HepG2 (cell line): ENCODE data around the gene UNC119B. TPM values are rescaled to one million over a fixed set of nuclear protein-coding genes. Genes with fewer than 3 reads are reported as not detected.
A peak's percentile ranks its signal among the peaks of the same experiment; 100 is the strongest.

Experiments
- ARID2 ChIP-seq: sonication (generic); formaldehyde crosslinking; IDR thresholded peaks from 2 replicates; pipeline ENCODE4 v1.8.1; 2022; ENCODE audit warnings: mild to moderate bottlenecking, missing genetic modification reagents, borderline replicate concordance
- ARID4A ChIP-seq: sonication (generic); formaldehyde crosslinking; IDR thresholded peaks from 2 replicates; pipeline ENCODE4 v1.5.0; 2020; ENCODE audit warnings: mild to moderate bottlenecking, missing genetic modification reagents, borderline replicate concordance
- BCLAF1 ChIP-seq: fragments of 450-650 bp; IDR thresholded peaks from 2 replicates; pipeline ENCODE4 v1.6.1; 2017; ENCODE audit warnings: mild to moderate bottlenecking
- FOXC1 ChIP-seq: sonication (generic); formaldehyde crosslinking; IDR thresholded peaks from 2 replicates; pipeline ENCODE4 v1.8.0; 2022; ENCODE audit warnings: mild to moderate bottlenecking, missing genetic modification reagents, borderline replicate concordance
- GTF3A ChIP-seq: sonication (generic); formaldehyde crosslinking; conservative IDR thresholded peaks from 2 replicates; pipeline ENCODE4 v1.4.0; 2020; ENCODE audit warnings: mild to moderate bottlenecking, missing genetic modification reagents
- IRF9 ChIP-seq: sonication (generic); formaldehyde crosslinking; IDR thresholded peaks from 2 replicates; pipeline ENCODE4 v1.8.0; 2022; ENCODE audit warnings: missing genetic modification reagents, mild to moderate bottlenecking, borderline replicate concordance
- JUND ChIP-seq: sonication (generic); formaldehyde crosslinking; IDR thresholded peaks from 2 replicates; pipeline ENCODE4 v1.8.0; 2022; ENCODE audit warnings: mild to moderate bottlenecking, missing genetic modification reagents
- KDM5B ChIP-seq: sonication (generic); formaldehyde crosslinking; IDR thresholded peaks from 2 replicates; pipeline ENCODE4 v1.4.0; 2020; ENCODE audit warnings: missing genetic modification reagents, mild to moderate bottlenecking, borderline replicate concordance
- NCOA1 ChIP-seq: sonication (generic); formaldehyde crosslinking; IDR thresholded peaks from 2 replicates; pipeline ENCODE4 v1.9.0; 2021; ENCODE audit warnings: missing genetic modification reagents
- PAWR ChIP-seq: sonication (generic); formaldehyde crosslinking; IDR thresholded peaks from 2 replicates; pipeline ENCODE4 v1.4.0; 2020; ENCODE audit warnings: missing genetic modification reagents, mild to moderate bottlenecking, borderline replicate concordance
- REL ChIP-seq: sonication (generic); formaldehyde crosslinking; conservative IDR thresholded peaks from 2 replicates; pipeline ENCODE4 v1.8.0; 2022; ENCODE audit warnings: mild to moderate bottlenecking, missing genetic modification reagents, moderate library complexity
- SOX13 ChIP-seq, 3 experiments: fragments of 450-650 bp in 1 of 3; sonication (generic) in 1 of 3; formaldehyde crosslinking in 1 of 3; IDR thresholded peaks in 2 of 3; conservative IDR thresholded peaks in 1 of 3; 2 replicates each; pipeline versions ENCODE4 v1.5.0 to v1.6.1; 2016 to 2020; ENCODE audit warnings: antibody characterized with exemption in 1 of 3, mild to moderate bottlenecking in 1 of 3, missing compliant biosample characterization in 1 of 3, missing genetic modification reagents in 1 of 3, moderate library complexity in 1 of 3
- UBTF ChIP-seq: sonication (generic); formaldehyde crosslinking; IDR thresholded peaks from 2 replicates; pipeline ENCODE4 v1.4.0; 2020; ENCODE audit warnings: mild to moderate bottlenecking, missing genetic modification reagents
- ZNF292 ChIP-seq: sonication (generic); formaldehyde crosslinking; IDR thresholded peaks from 2 replicates; pipeline ENCODE4 v1.8.1; 2022; ENCODE audit warnings: mild to moderate bottlenecking, low read depth, missing genetic modification reagents, borderline replicate concordance
- ZNF414 ChIP-seq: sonication (generic); formaldehyde crosslinking; IDR thresholded peaks from 2 replicates; pipeline ENCODE4 v1.5.0; 2020; ENCODE audit warnings: missing genetic modification reagents
- ZNF776 ChIP-seq: sonication (generic); formaldehyde crosslinking; IDR thresholded peaks from 2 replicates; pipeline ENCODE4 v1.4.0; 2020; ENCODE audit warnings: mild to moderate bottlenecking, missing genetic modification reagents
- ZNF792 ChIP-seq: IDR thresholded peaks from 2 replicates; pipeline ENCODE4 v1.6.1; 2016
- ZNF879 ChIP-seq: sonication (generic); formaldehyde crosslinking; IDR thresholded peaks from 2 replicates; pipeline ENCODE4 v1.8.1; 2023; ENCODE audit warnings: missing genetic modification reagents
- polyA plus RNA-seq, 8 experiments: library from polyadenylated mRNA; depleted of rRNA in 3 of 8; stranded (reverse) in 7 of 8; unstranded in 1 of 8; fragments of >200 nt; fragmentation: Illumina TruSeq in 4 of 8; extraction: Trizol in 4 of 8; gene quantifications; 2 replicates each; pipeline versions ENCODE4 v1.2.1 to v1.2.3, GENCODE V29; 2011 to 2016; ENCODE audit warnings: low read depth in 4 of 8, missing spikeins in 1 of 8, mixed read lengths in 1 of 8; ENCODE audit not compliant: insufficient read depth in 1 of 8
- total RNA-seq, 5 experiments: library from RNA; depleted of rRNA; stranded (reverse); fragments of >200 nt; fragmentation: Illumina TruSeq; extraction: Trizol; gene quantifications; 2 replicates each; pipeline ENCODE4 v1.2.3, GENCODE V29; 2016; ENCODE audit warnings: low read depth in 1 of 5

UNC119B gene
- total and polyA plus RNA-seq, 2 of the 13 experiments (the other 11 are each of a cell fraction or from before 2014, with no cell fraction given) = 19.6 to 19.7 TPM

- no peak for TF ChIP-seq GTF3A (CRISPR knock-in tag)
- TF ChIP-seq JUND = no peak
- peak; percentile 9; the same call in 1 of the 2 replicates for TF ChIP-seq ZNF776 (CRISPR knock-in tag)
- TF ChIP-seq ZNF879 = no peak
- TF ChIP-seq NCOA1 (CRISPR knock-in tag) = no peak
- TF ChIP-seq BCLAF1 = no peak
- TF ChIP-seq UBTF (CRISPR knock-in tag) = peak; percentile 35
- no peak for TF ChIP-seq IRF9
- no peak for TF ChIP-seq SOX13 (IDR thresholded peaks at IDR 0.05)
- TF ChIP-seq SOX13 (CRISPR knock-in tag; conservative IDR thresholded peaks at IDR 0.05 in 1 of 2, IDR thresholded peaks at IDR 0.05 in 1 of 2) = no peak
- 0 out of 2 replicates have a peak, but pooled peaks have one; percentile 52 for TF ChIP-seq ZNF414 (CRISPR knock-in tag)
- TF ChIP-seq ZNF292 = no peak
- no peak for TF ChIP-seq KDM5B
- TF ChIP-seq PAWR = no peak
- no peak for TF ChIP-seq FOXC1
- TF ChIP-seq ARID4A = 0 out of 2 replicates have a peak, but pooled peaks have one; percentile 3
- no peak for TF ChIP-seq ZNF792 (CRISPR knock-in tag)
- TF ChIP-seq ARID2 (CRISPR knock-in tag) = no peak
- no peak for TF ChIP-seq REL (CRISPR knock-in tag)
These were observed 593 bp downstream of the UNC119B start (continued) for GRCh38 chr12:120710805-120711296.
